NCI-H345 (cell line): Measurements from ENCODE around the gene CORT.

Experiments
- DNase-seq: peaks from one replicate; lab custom pipeline; 2025; lab: John Stamatoyannopoulos, UW

Gene CORT

DNA sequence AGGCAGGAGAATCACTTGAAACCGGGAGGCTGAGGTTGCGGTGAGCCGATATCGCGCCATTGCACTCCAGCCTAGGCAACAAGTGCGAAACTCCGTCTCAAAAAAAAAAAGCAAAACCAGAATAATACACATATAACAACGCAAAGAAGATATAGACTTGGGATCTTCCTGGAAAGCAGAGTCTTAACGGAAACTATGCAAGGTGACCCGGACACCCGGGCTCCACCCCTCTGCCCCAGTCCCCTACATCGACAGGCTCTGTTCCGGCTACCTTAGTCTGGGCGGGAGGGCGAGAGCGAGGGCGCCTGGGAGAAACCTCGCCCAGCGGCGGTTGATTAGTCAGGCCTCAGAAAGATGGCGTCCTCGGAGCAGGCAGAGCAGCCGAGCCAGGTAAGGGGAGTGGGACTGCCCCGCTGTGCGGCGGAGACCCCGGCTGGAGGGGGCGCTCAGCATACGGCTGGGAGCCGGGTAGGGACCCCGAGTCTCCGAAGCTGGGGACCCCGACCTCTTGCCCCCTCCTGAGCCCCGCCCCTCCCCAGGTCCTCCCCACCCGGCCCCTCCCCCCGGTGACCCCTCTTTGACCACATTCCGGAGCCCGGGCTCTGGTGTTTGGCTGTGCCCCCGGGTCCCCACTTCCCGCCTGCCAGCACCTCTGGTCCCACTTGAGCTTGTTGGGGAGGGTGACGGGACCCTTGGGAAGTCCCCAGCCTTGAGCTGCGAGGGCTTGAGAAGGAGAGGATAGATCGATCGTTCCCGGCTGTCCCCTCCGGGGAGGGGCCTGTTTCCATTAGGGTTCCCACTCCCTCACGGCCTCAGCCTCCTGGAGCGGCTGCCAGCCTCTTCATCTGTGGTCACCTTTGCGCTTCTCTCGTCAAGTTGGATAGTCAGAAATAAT is 25.0 kb downstream of the CORT start, which contains the start of gene PEX14:
Gene PEX14, plus strand, starts transcription at position 338 of the 895 bp plus-strand sequence. Its CDS starts 17 bp downstream, at position 355.
- DNase-seq, result peak; percentile 93

DNA sequence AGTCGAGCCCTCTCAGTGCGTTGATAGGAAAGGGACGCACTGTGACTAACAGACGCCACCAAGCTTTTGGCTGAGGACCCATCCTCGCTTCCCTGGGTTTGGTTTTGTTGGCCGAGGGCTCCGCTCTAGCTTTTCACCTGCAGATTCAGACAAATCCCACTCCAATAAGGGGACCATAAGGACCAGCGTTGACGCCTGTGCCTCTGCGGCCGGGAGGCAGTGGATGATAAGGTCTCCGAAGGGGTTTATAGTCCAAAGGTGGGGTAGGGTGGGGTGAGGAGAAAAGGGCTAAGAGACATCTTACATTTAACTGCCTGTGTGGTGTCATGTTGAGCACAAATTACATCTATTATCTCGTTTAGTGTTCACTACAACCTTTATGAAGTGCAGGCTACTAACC is 25.7 kb downstream of the CORT start:
- no peak for DNase-seq

DNA sequence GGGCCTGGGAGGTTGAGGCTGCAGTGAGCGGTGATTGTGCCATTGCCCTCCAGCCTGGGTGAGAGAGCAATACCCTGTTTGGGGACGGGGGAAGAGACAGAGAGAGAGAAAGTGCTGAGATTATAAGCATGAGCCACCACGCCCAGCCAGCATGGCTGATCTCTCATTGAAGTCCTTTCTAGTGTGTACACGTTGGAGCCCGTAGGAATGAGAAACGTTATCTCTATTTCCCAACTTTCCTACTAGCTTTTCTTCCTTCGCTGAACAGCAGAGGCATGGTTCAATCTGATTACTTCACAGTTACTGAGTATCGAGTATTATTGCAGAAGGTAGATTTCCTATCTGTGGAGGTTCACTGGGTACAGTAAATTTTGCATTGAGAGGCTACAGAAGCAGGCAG is 29.5 kb downstream of the CORT start:
- no peak for DNase-seq

DNA sequence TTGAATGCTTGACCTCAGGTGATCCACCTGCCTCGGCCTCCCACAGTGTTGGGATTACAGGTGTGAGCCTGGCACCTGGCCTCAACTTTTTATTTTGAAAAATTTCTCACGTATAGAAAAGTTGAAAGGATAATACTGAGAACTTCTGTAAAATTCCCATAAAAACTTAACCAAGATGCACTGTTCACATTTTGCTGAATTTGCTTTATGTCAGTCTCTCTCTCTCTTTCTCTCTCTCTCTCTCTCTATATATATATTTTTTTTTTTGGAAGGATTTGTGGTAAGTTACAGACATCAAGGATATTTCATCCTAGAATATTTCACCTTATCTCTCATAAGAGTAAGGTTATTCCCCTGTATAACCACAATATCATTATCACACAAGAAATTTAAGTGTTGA is 30.8 kb downstream of the CORT start:
- DNase-seq, result no peak

DNA sequence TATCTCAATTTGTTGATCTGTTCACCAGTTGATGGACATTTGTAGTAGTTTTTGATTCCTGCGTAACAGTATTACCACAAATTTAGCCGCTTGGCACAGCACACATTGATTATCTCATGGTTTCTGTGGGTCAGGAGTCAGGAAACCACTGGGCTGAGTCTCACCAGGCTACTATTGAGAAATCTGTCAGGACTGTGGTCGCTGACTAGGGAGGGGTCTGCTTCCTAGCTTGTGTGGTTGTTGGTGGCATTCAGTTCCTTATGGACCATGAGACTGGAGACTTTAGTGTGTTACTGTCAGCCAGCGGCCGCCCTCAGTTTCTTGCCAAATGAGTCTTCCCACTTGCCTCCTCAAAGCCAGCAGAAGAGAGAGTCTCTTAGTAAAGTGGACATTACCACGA is 34.7 kb downstream of the CORT start:
- DNase-seq, result no peak

DNA sequence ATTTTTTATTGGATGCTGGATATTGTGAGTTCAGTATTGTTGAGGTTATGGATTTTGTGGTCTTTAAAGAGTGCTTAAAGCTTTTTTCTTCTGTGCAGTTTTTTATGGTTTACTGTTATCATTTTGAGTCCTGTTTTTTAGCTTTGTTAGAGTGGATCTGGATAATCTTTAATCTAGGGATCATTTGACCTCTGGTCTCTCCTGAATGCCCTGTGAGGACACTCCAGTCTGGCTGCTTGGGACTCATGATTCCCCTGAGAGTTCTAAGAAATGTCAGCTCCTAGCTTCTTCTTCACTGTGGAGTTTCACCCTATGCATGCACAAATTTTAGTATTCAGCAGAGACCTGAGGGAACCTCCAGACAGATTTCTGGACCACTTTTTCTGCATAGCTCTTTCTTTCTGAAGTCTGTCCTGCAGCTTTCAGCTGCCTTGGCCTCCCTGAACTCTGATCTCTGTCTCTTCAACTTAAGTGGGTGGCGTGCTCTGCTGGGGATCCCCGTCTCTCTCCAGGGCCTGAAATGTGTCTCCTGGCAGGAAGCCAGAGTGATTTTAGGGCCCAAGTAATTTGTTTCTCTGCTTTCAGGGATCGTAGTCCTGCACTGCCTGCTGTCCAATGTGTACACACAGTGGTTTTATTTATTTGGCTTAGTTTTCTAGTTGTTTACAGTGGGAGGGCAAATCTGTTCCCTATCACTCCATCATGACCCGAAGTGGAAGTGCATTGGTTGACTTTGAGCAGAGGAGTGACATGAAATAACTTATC is 39.6 kb downstream of the CORT start:
- no peak for DNase-seq

DNA sequence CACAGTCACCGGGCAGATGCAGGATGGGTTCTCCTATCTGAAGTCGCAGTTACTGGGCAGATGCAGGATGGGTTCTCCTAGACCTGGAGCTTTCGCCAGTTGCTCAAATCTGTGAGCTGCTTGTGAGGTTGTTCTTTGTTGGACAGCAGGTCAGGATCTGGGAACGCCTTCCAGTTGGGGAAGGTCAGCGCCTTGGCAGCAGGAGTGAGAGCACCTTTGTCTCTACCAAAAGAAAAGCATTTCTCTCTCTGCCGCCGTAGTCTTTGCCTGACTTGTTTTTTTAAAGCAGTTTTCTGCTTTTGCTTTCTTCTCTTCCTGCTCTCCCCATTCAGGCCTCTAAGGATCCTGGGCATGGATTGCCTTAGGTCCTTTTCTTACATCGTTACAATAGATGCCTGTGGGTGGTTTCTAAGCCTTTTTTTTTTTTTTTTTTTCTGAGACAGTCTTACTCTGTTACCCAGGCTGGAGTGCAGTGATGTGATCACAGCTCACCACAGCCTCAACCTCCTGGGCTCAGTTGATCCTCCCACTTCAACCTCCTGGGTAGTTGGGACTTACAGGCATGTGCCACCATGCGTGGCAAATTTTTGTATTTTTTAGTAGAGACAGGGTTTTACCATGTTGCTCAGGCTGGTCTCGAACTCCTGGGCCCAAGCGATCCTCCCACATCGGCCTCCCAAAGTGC is 40.6 kb downstream of the CORT start:
- no peak for DNase-seq

DNA sequence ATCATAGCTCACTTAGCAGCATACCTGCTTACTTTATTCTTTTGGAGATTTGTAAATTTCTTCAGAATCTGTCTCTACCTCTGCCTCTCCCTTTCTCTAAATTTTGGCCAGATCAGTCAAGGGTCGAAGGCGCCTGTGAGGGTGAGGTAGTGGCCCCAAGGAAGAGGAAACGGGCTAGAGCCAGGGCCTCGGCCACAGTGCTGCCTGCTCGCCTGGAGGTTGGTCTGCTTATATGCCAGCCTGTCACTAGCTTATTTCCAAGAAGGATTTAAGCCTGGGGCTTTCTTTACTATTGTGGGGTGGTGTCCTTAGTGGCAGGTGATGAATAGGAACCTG is 44.6 kb downstream of the CORT start:
- DNase-seq, result no peak

DNA sequence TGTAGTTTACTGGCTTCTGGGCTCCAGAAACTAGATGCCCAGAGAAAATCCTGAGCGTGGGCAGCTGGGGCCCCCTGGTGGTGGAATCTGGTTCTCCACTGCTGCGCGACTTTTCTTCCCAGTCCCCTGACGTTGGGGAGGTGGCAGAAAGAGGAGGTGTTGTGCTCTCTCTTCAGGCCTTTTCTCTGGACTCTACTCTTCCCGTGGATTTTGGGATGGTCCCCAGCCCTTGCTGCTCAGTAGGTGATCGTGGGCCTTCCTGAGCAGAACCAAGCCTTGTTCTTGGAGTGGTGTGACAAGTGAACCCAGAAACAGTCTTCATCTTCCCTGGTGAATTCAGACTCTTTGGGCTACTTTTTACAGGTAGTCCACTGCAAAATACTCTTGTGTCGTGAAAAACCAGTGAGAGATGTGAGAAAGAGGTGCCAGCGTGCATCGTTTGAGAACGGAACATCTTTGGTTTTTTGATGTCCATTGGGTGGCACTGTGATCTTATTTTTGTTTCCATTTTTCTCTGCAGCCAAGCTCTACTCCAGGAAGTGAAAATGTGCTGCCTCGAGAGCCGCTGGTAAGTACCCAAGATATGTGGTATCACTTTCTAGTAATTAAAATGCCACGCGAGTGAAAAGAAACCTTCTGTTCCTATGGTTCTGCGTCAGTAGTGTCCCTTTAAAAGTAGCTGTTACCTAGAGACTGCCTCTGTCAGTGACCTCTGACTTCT is 45.1 kb downstream of the CORT start:
- peak; percentile 68 for DNase-seq

DNA sequence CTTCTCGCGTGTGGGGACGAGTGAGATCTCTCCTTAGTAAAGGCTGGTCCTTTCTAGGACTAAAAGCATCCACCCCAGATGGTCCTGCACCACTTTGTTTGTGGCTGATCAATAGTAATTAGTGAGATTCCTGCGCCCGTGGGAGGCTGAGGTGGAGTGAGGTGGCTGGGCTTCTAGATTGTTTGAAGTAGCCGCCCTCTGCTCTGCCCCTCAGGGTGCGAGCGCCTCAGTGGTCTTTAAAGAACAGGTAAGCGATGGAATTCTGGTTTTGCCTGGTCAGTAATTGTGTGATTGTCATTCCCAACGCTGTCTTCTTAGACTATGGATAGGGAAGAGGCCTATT is 45.6 kb downstream of the CORT start:
- DNase-seq, result no peak

DNA sequence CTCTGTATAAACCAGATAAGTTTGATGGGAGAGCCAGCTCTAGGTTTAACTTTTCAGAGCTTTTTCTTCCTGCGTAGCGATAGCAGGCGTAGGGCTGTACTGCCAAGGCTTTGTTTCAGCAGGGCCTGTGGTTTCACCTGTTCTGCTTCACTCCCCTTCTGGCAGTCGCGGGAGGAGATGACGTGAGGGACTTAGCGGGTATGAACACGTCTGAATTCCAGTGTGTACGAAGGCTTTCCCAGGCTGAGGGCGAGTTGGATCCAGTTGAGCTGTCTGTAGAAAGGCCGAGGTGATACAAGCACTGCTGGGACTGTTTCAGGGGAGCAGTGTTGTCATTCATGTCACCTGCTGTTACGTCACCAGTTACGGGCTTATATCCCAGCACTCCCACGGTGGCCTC is 46.1 kb downstream of the CORT start:
- no peak for DNase-seq

DNA sequence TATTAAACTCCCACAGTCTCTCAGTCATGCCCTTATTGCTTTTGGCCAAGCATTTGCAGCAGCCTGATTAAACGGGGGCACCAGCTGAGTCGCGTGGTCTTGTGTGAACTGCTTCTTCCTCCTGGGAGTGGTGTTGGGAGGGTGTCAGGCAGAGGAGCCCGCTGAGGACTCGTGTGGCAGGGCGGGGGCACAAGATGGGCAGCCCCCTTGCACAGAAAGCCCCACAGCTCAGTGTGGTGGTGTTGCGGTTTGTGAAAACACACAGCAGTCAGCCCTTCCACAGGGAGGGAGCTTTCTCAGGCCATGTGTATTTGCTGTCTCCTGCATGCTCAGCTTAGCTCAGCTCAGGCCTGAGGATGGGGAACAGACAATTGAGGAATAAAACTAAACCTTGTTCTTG is 47.3 kb downstream of the CORT start:
- DNase-seq, result no peak

DNA sequence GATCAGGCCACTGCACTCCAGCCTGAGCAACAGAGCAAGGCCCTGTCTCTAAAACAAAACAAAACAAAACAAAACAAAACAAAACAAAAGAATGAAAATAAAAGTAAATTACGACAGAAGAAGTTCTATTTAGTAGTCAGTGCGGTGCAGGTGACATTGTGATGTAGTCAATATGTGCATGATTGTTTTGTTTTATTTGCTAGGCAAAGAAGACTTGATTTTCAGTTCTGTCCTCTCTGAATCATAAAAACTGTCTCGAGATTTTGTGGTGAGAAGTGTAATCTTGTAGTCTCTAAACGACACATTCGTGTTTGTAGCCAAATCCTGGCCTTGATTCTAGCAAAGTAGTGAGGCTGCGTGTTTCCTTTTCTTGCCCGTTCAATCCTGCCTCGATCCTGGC is 48.4 kb downstream of the CORT start:
- no peak for DNase-seq
